K562 (cell line): Measurements from ENCODE around the gene ZBP1. TPM values are rescaled to one million over a fixed set of nuclear protein-coding genes. Genes with fewer than 3 reads are reported as not detected.

ENCODE experiments used
- ATAC-seq: fragments of 200-7000 bp; cut with Tn5 transposase; 3 replicates; pipeline ENCODE4 v1.9.1; 2020; ENCODE audit warnings: moderate library complexity
- BruUV-seq: library from RNA; stranded (reverse); fragments of 400-500 nt; replicated peaks from 2 replicates; lab custom pipeline; 2021; lab: Mats Ljungman, UMichigan
- CTCF ChIA-PET: fragments of 300-600 bp; formaldehyde crosslinking; extraction: SDS; loops from one replicate; lab custom pipeline; 2021; ENCODE audit warnings: low intra/inter-chr PET ratio; lab: Yijun Ruan, JAX
- POLR2A ChIA-PET: fragments of 300-600, 350-650 bp; sonication (Branson Sonifier 250); formaldehyde crosslinking; extraction: SDS; loops from one replicate; lab custom pipeline; 2021; ENCODE audit warnings: antibody characterized with exemption, inconsistent platforms; lab: Yijun Ruan, JAX
- DNase-seq, 4 experiments: peaks; one replicate each; pipeline versions ENCODE4 v3.0.0 to v3.0.0-alpha.2; 2011 to 2018; ENCODE audit warnings: low spot score in 3 of 4, mixed read lengths in 3 of 4; ENCODE audit errors: extremely low read depth in 1 of 4
- FAIRE-seq: peaks from 2 replicates; lab custom pipeline; 2011; peaks lifted over from hg19 to GRCh38; lab: Jason Lieb, UNC
- H2AFZ ChIP-seq: 2 replicates; pipeline ENCODE4 v1.6.0; 2011; ENCODE audit warnings: low read depth, low read length, control low read depth, inconsistent platforms
- H3K27ac ChIP-seq: fragments of 200-600 bp; 3 replicates; pipeline ENCODE4 v1.8.0; 2011; ENCODE audit warnings: low read depth, mild to moderate bottlenecking, control low read depth, inconsistent platforms, low read length, moderate library complexity, mixed read lengths; ENCODE audit errors: extremely low read depth
- H3K27me3 ChIP-seq, 2 experiments: fragments of 300-600 bp in 1 of 2; 2 replicates in 1 of 2; 3 replicates in 1 of 2; pipeline versions ENCODE4 v1.6.0 to v1.8.0; 2011; ENCODE audit warnings: inconsistent platforms in 2 of 2, low read length in 2 of 2, mild to moderate bottlenecking in 1 of 2, mixed read lengths in 1 of 2, moderate library complexity in 1 of 2; ENCODE audit not compliant: control insufficient read depth in 2 of 2, insufficient read depth in 2 of 2
- H3K36me3 ChIP-seq: fragments of 300-600 bp; 3 replicates; pipeline ENCODE4 v1.8.0; 2011; ENCODE audit warnings: mild to moderate bottlenecking, low read length, inconsistent platforms; ENCODE audit not compliant: control insufficient read depth, insufficient read depth
- H3K4me1 ChIP-seq, 2 experiments: fragments of 200-600 bp in 1 of 2; replicated peaks in 1 of 2; 2 replicates in 1 of 2; 3 replicates in 1 of 2; pipeline versions ENCODE4 v1.5.1 to v1.8.0; 2011; ENCODE audit warnings: inconsistent platforms in 2 of 2, low read length in 2 of 2, mild to moderate bottlenecking in 1 of 2, mixed read lengths in 1 of 2, moderate library complexity in 1 of 2; ENCODE audit not compliant: control insufficient read depth in 2 of 2, insufficient read depth in 2 of 2
- H3K4me2 ChIP-seq: 2 replicates; pipeline ENCODE4 v1.6.1; 2011; ENCODE audit warnings: low read length, control low read depth, inconsistent platforms, mixed read lengths; ENCODE audit not compliant: insufficient read depth
- H3K4me3 ChIP-seq: fragments of 200-600 bp; sonication (generic), shearing (Covaris generic); 2 replicates; pipeline ENCODE4 v1.5.1; 2016; ENCODE audit warnings: control low read depth, inconsistent platforms
- H3K79me2 ChIP-seq: fragments of 200-600 bp; 3 replicates; pipeline ENCODE4 v1.8.0; 2011; ENCODE audit warnings: low read length, inconsistent platforms; ENCODE audit not compliant: control insufficient read depth, insufficient read depth
- H3K9ac ChIP-seq, 2 experiments: 2 replicates each; pipeline versions ENCODE4 v1.6.0 to v1.6.1; 2011; ENCODE audit warnings: low read depth in 2 of 2, low read length in 2 of 2, control low read depth in 1 of 2, inconsistent platforms in 1 of 2, mild to moderate bottlenecking in 1 of 2, mixed read lengths in 1 of 2; ENCODE audit not compliant: insufficient read depth in 1 of 2
- H3K9me1 ChIP-seq: one replicate; pipeline ENCODE4 v1.6.0; 2011; ENCODE audit warnings: inconsistent platforms, mild to moderate bottlenecking, low read length, moderate library complexity; ENCODE audit not compliant: control insufficient read depth, insufficient read depth
- H3K9me3 ChIP-seq: replicated peaks from 2 replicates; pipeline ENCODE4 v1.5.1; 2011; ENCODE audit warnings: low read depth, low read length, inconsistent platforms; ENCODE audit not compliant: control insufficient read depth, insufficient read depth
- H4K20me1 ChIP-seq: replicated peaks from 2 replicates; pipeline ENCODE4 v1.6.1; 2011; ENCODE audit warnings: low read length, inconsistent platforms, mixed read lengths; ENCODE audit not compliant: control insufficient read depth, insufficient read depth
- BHLHE40 ChIP-seq: IDR thresholded peaks from 2 replicates; pipeline ENCODE4 v1.6.1; 2011; ENCODE audit warnings: low read length, improper control_type of control experiment
- EZH2 ChIP-seq: IDR thresholded peaks from 2 replicates; pipeline ENCODE4 v1.6.1; 2012; ENCODE audit warnings: low read depth, mild to moderate bottlenecking, inconsistent platforms, low read length, borderline replicate concordance
- NR2F6 ChIP-seq: fragments of 450-650 bp; formaldehyde crosslinking; IDR thresholded peaks from 2 replicates; pipeline ENCODE4 v1.4.0; 2020; ENCODE audit warnings: mild to moderate bottlenecking
- POU5F1 ChIP-seq: fragments of 150-350 bp; IDR thresholded peaks from 2 replicates; pipeline ENCODE4 v1.6.1; 2014; ENCODE audit warnings: borderline replicate concordance, low read length, low read depth, mild to moderate bottlenecking; ENCODE audit not compliant: partially characterized antibody
- RERE ChIP-seq: sonication (generic); formaldehyde crosslinking; IDR thresholded peaks from 2 replicates; pipeline ENCODE4 v1.8.0; 2023; ENCODE audit warnings: missing genetic modification reagents, mild to moderate bottlenecking, borderline replicate concordance
- SLC30A9 ChIP-seq: fragments of 250-450 bp; sonication (Bioruptor Pico); IDR thresholded peaks from 2 replicates; pipeline ENCODE4 v1.8.0; 2022; ENCODE audit warnings: mild to moderate bottlenecking, moderate library complexity
- ZNF232 ChIP-seq: sonication (generic); formaldehyde crosslinking; IDR thresholded peaks from 2 replicates; pipeline ENCODE4 v1.8.0; 2022; ENCODE audit warnings: mild to moderate bottlenecking, missing genetic modification reagents
- ZNF347 ChIP-seq: fragments of 450-650 bp; formaldehyde crosslinking; IDR thresholded peaks from 2 replicates; pipeline ENCODE4 v1.4.0; 2020; ENCODE audit warnings: low read depth, mild to moderate bottlenecking, moderate library complexity
- ZNF518B ChIP-seq: fragments of 250-450 bp; sonication (Bioruptor Pico); IDR thresholded peaks from 2 replicates; pipeline ENCODE4 v1.5.0; 2021; ENCODE audit warnings: mild to moderate bottlenecking, moderate library complexity
- WGBS: fragments of 100-300 bp; shearing (Covaris generic); methylation state at CpG from one replicate; pipeline ENCODE4 v1.1.6; 2016; ENCODE audit warnings: low coverage, mixed read lengths; ENCODE audit not compliant: insufficient coverage; ENCODE audit errors: missing lambda C conversion rate; 5-methylcytosine and 5-hydroxymethylcytosine counted together
- in situ Hi-C: fragments of 300-500 bp; cut with MboI; formaldehyde crosslinking; loops from 4 replicates; pipeline ENCODE4 v1.15.0; 2018; ENCODE audit warnings: inconsistent platforms, mixed read lengths
- intact Hi-C: fragments of 100-400 bp; cut with micrococcal nuclease; formaldehyde crosslinking; loops from 2 replicates; pipeline ENCODE4 v1.14.2; 2022
- polyA plus RNA-seq, 8 experiments: library from polyadenylated mRNA; depleted of rRNA in 4 of 8; stranded (reverse) in 5 of 8; unstranded in 3 of 8; fragments of >200 nt; fragmentation: Nextera tagmentation in 2 of 8; fragmentation: Illumina TruSeq in 1 of 8; extraction: Ambion mirVana in 2 of 8; extraction: Trizol in 1 of 8; gene quantifications; 2 replicates each; pipeline versions ENCODE4 v1.2.1 to v1.2.3, GENCODE V29; 2011 to 2014; ENCODE audit warnings: inconsistent platforms in 1 of 8, missing spikeins in 1 of 8
- total RNA-seq, 7 experiments: library from RNA; depleted of rRNA in 6 of 7; stranded (reverse); fragments of >200 nt in 6 of 7; fragmentation: Illumina TruSeq in 2 of 7; extraction: Trizol in 2 of 7; gene quantifications; 2 replicates each; pipeline versions ENCODE4 v1.2.1 to v1.2.3, GENCODE V29; 2011 to 2021; ENCODE audit warnings: low replicate concordance in 1 of 7

The ZBP1 gene
- total and polyA plus RNA-seq, 9 of the 15 experiments (the other 6 are each of a cell fraction or from before 2014, with no cell fraction given) = not detected

- Histone ChIP-seq H3K4me1 (peaks cover 15 to 32% of the 10 kb centered on the region in 2 experiments; a peak in 4 of 5 replicates), H2AFZ (peak overlapping the region; percentile 74; the same call in 1 of the 2 replicates), H3K27ac (no peak overlapping the region), H3K27me3 (peaks cover 6 to 33% of the 10 kb centered on the region in 2 experiments; a peak in 2 of 5 replicates), H3K9me3 (no peaks in the 10 kb centered on the region), H3K79me2 (no peaks in the 10 kb centered on the region), H3K9ac (peak overlapping the region in 1 of 2 experiments; percentile 77; a peak in 2 of 4 replicates), H4K20me1 (0 out of 2 replicates have a peak, but pooled peaks cover 10% of the 10 kb centered on the region), H3K4me2 (peak overlapping the region; percentile 50), H3K36me3 (no peaks in the 10 kb centered on the region), H3K4me3 (no peak overlapping the region; the same call in 1 of the 2 replicates), H3K9me1 (no peaks in the 10 kb centered on the region)
- POLR2A ChIA-PET = interaction anchor here (0.6 to 0.9 kb wide), 2 partner anchors 13 to 87 kb away, joined by 3 read pairs; no protein-coding TSS in a partner anchor
- peak; percentile 52 for FAIRE-seq
- ATAC-seq = peak; percentile 92
- intact Hi-C loops (loop anchor here (2.0 to 5.0 kb wide), 3 partner anchors 58 to 614 kb away; no protein-coding TSS in a partner anchor), in situ Hi-C loops (no loop called here)
- peak; percentile 80 to 93 (median 89) for DNase-seq
- BruUV-seq = no TSS peak
- 9% methylated on average over 38 of the region's 39 CpGs for WGBS
- CTCF ChIA-PET = interaction anchor here (0.8 to 3.2 kb wide), 7 partner anchors 54 to 614 kb away, joined by 3 to 59 read pairs (median 5); no protein-coding TSS in a partner anchor
- TF ChIP-seq EZH2 (no peak), POU5F1 (no peak), SLC30A9 (no peak), NR2F6 (CRISPR knock-in tag) (no peak), ZNF518B (CRISPR knock-in tag) (no peak), ZNF347 (CRISPR knock-in tag) (no peak), ZNF232 (CRISPR knock-in tag) (no peak), RERE (CRISPR knock-in tag) (no peak), BHLHE40 (no peak)
These were observed 23.0 kb downstream of the ZBP1 start for GRCh38 chr20:57596998-57597939.
